Activated T-cell treated with anti-CD3 and anti-CD28 coated beads, Interleukin-2, amount 50 U/mL, for 4 hours (primary cell): ENCODE results near the gene TMEM174. TPM values are rescaled to one million over a fixed set of nuclear protein-coding genes. Genes with fewer than 3 reads are reported as not detected.

ENCODE experiments used
- ATAC-seq, 2 donors: fragments of 200-7000 bp; cut with Tn5 transposase; one replicate each; pipeline ENCODE4 v1.10.0; 2021
- DNase-seq: peaks from one replicate; pipeline ENCODE4 v3.0.0-alpha.2; 2020
- H3K27me3 Mint-ChIP-seq: one replicate; pipeline ENCODE4 v1.8.0; 2021; ENCODE audit warnings: low read depth, mixed read lengths
- H3K36me3 Mint-ChIP-seq: one replicate; pipeline ENCODE4 v1.8.0; 2022; ENCODE audit warnings: mixed read lengths; ENCODE audit not compliant: insufficient read depth
- H3K4me1 Mint-ChIP-seq: one replicate; pipeline ENCODE4 v1.8.0; 2021; ENCODE audit warnings: low read depth, mixed read lengths
- H3K4me3 Mint-ChIP-seq: one replicate; pipeline ENCODE4 v1.8.0; 2021; ENCODE audit warnings: mild to moderate bottlenecking, moderate library complexity, mixed read lengths
- H3K9me3 Mint-ChIP-seq: one replicate; pipeline ENCODE4 v1.8.0; 2021; ENCODE audit warnings: mixed read lengths
- total RNA-seq, 3 donors: library from RNA; stranded (reverse); gene quantifications; one replicate each; pipeline ENCODE4 v1.2.1, GENCODE V29; 2021

The TMEM174 gene, protein sequence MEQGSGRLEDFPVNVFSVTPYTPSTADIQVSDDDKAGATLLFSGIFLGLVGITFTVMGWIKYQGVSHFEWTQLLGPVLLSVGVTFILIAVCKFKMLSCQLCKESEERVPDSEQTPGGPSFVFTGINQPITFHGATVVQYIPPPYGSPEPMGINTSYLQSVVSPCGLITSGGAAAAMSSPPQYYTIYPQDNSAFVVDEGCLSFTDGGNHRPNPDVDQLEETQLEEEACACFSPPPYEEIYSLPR
- not detected for total RNA-seq

DNA sequence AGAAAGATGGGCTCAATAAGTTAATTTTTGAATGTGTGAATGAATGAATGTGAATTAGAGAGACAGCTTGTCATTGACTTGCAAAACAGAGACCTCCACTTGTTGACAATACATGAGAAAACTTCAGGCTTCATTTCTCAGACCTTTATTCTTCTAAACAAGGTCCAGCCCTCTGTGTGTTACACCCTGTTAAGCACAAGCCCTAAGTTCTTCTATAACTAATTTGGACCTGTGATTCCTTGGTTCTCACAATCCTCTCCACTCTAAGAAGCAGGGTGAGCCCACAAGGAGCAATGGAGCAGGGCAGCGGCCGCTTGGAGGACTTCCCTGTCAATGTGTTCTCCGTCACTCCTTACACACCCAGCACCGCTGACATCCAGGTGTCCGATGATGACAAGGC is at the start of gene TMEM174:
Gene TMEM174, plus strand, starts transcription at position 243 of the 400 bp plus-strand sequence. Its CDS starts 51 bp downstream, at position 294.
- peaks cover 75% of the 10 kb centered on the region for H3K27me3 Mint-ChIP-seq
- no peaks in the 10 kb centered on the region for H3K36me3 Mint-ChIP-seq
- ATAC-seq: no peak
- H3K9me3 Mint-ChIP-seq: no peaks in the 10 kb centered on the region
- no peaks in the 10 kb centered on the region for H3K4me1 Mint-ChIP-seq
- DNase-seq: no peak
- no peak within 1 kb of the TSS for H3K4me3 Mint-ChIP-seq

DNA sequence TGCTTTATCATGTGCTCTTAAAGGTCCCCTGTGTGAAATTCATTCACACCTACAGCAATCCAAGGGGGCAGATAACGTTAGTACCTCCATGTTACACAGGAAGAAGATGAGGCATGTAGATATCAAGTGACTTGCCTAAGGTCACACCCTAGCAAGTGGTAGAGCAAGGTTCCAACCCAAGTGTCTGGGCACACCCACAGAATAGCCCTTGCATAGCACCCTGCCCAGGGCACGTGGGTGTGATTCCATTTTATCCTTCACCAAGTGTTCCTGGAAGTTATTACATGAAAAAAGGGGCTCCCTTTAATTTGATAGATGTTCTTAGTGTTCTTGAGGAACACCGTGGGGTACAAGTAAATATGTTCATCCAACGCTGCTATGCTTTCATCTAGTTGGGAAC is 47.7 kb upstream of the TMEM174 start:
- Mint-ChIP-seq H3K27me3 (peaks cover 65% of the 10 kb centered on the region), H3K36me3 (no peaks in the 10 kb centered on the region), H3K4me3 (no peak overlapping the region), H3K9me3 (no peaks in the 10 kb centered on the region), H3K4me1 (peaks cover 17% of the 10 kb centered on the region)
- DNase-seq: no peak
- ATAC-seq: no peak

DNA sequence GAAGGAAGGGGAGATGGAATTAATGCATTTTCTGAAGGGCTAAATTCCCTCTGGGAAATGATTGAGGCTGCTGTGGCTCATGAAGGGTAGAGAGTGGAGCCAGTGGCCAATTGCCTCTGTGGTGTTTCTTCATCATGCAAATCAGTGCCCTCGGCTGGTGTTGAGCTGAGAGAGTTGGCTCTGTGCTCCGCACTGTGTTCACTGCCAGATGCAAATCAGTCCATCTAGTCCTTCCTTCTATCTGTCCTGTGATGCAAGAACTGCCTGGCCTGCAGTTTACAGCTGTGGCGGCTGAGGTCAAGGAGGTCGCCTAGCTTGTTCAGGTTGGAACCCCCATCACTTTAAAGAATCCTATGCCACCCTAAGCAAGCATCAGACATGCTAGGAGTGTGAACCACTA is 46.6 kb upstream of the TMEM174 start:
- no peak for DNase-seq
- Mint-ChIP-seq H3K4me1 (peaks cover 12% of the 10 kb centered on the region), H3K9me3 (no peaks in the 10 kb centered on the region), H3K27me3 (peaks cover 62% of the 10 kb centered on the region), H3K36me3 (no peaks in the 10 kb centered on the region), H3K4me3 (no peak overlapping the region)
- no peak for ATAC-seq

DNA sequence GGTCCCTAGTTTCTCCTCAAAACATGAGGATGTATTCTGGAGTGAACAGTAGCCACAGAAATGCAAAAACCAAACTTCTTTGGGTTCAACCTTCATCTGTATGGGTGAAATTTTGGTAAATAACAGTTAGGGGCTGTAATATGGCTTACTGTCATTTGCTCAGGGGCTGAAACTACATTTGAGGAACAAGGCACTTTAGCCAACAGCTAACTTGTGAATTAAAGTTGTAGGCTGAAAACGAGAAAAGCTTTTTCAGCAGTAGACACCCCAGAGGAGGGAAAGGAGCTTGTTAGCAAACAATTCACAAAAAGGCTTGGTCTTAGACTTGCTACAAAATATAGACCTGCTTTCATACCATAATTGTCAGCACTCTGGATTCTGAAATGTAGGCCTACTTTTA is 46.0 kb upstream of the TMEM174 start:
- Mint-ChIP-seq H3K36me3 (no peaks in the 10 kb centered on the region), H3K9me3 (no peaks in the 10 kb centered on the region), H3K27me3 (peaks cover 57% of the 10 kb centered on the region), H3K4me3 (no peak overlapping the region), H3K4me1 (peaks cover 9% of the 10 kb centered on the region)
- ATAC-seq: no peak
- DNase-seq: no peak

DNA sequence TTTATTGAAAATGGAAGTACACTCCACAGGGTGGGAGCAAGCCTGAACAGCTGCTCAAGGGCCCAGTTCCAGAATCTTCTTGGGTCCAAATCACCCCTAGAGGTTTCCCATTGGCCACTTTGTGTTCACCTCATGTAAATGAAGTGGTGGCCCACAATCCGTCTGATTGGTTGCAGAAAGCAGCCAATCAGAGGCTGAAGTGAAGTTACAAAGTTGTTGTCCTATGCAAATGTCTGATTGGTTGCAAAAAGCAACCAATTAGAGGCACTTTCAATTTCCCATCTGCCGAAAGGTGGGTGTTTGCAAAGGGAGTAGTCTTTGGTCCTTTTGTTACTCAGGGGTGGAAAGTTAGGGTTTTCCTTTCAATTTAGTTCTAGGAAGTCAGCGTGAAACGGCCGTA is 43.9 kb upstream of the TMEM174 start:
- ATAC-seq: no peak
- no peak for DNase-seq
- peaks cover 45% of the 10 kb centered on the region for H3K27me3 Mint-ChIP-seq
- H3K4me1 Mint-ChIP-seq: peaks cover 1% of the 10 kb centered on the region
- no peaks in the 10 kb centered on the region for H3K9me3 Mint-ChIP-seq
- no peaks in the 10 kb centered on the region for H3K36me3 Mint-ChIP-seq
- no peak overlapping the region for H3K4me3 Mint-ChIP-seq

DNA sequence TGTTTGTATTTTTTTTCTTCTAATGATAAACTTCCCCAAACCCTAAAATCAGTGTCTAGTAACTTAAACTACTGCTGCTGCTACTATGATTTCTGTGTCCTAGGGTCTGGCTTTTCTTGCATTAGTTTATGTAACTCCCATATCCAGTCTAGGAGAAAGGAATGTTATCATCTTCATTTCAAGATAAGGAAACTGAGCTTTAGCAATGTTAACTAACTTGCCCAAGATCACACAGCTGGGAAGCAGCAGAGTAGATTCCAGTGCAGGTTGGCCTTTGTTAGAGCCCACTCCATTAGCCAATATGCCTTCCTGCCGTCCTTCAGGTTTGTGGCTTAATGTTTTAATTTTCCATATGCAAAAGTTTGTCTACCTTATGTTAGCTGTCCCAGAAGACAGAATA is 42.2 kb upstream of the TMEM174 start:
- no peaks in the 10 kb centered on the region for H3K36me3 Mint-ChIP-seq
- H3K4me3 Mint-ChIP-seq: no peak overlapping the region
- peaks cover 50% of the 10 kb centered on the region for H3K27me3 Mint-ChIP-seq
- DNase-seq (no peak), ATAC-seq (no peak)
- no peaks in the 10 kb centered on the region for H3K4me1 Mint-ChIP-seq
- no peaks in the 10 kb centered on the region for H3K9me3 Mint-ChIP-seq

DNA sequence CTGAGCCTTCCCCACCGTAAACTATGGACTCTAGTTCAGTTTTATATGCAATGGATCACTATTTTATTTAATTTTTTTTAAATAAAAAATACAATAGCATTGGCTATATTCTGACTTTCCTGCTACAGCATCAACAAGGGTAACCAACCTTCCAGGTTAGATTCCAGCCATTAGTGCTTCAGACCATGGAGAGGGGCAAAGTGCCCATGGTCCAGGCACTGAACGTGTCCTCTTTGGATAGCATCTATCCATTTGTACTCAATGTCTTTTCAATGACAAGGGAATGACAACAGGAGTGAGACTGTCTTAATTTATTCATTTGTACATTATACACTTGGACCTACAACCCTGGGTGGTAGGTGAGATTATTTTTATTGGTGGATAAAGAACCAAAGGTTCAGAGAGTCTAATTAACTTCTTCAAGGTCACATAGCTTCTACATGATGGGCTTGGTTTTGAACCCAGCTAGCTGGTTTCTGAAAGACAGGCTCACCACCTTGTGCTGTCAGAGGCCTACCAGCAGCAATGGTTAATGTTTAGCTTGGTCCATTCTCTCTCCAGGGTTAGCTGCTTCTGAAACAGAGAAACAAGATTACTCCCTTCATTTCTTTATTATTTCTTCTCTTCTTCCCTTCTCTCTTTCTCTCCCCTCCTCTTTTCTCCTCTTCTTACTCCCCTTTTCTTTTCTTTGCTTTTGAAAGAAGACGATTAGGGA is 41.1 kb upstream of the TMEM174 start:
- ATAC-seq: no peak
- no peaks in the 10 kb centered on the region for H3K9me3 Mint-ChIP-seq
- no peak for DNase-seq
- no peaks in the 10 kb centered on the region for H3K4me1 Mint-ChIP-seq
- H3K36me3 Mint-ChIP-seq: no peaks in the 10 kb centered on the region
- no peak overlapping the region for H3K4me3 Mint-ChIP-seq
- H3K27me3 Mint-ChIP-seq: peaks cover 52% of the 10 kb centered on the region

DNA sequence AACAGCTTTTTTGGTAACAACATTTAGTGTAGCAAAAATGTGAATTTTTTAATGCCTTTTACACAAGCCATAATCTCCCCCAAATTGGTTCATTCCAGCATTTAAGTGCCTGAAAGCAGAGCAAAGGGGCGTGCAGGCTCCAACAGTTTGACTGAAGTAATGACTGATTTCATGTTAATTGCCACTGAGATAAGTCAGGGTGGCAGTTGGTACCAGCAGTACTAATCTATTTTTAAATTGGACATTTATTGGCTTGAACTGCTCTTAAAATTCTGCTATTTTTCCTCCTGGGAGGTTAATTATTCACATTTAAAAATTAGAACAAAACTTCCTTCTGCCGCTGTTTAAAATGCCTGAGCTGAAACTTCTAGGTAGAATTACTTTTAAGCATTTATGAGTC is 40.2 kb upstream of the TMEM174 start:
- H3K4me3 Mint-ChIP-seq: no peak overlapping the region
- DNase-seq (no peak), ATAC-seq (no peak)
- H3K27me3 Mint-ChIP-seq: peaks cover 59% of the 10 kb centered on the region
- H3K9me3 Mint-ChIP-seq: no peaks in the 10 kb centered on the region
- H3K36me3 Mint-ChIP-seq: no peaks in the 10 kb centered on the region
- H3K4me1 Mint-ChIP-seq: no peaks in the 10 kb centered on the region

DNA sequence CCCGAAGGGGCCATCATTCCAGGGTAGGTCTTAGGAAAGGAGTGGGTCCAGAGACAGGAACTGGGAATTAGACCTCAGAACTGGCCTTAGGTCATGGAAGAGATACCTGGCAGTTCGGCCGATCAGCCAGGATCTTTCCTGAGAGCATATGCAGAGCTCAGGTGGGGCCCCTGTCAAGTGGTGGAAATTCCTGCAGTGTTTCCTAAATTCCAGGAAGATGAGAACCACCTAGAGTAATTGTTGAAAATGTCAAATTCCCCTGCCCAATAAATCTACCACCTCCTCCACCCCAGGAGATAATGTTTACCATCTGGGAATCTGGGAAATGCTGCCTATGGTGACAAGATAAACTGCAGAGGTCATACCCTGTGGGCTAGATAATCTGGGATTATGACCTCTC is 38.0 kb upstream of the TMEM174 start:
- DNase-seq (no peak), ATAC-seq (no peak)
- Mint-ChIP-seq H3K9me3 (no peaks in the 10 kb centered on the region), H3K4me3 (no peak overlapping the region), H3K4me1 (no peaks in the 10 kb centered on the region), H3K36me3 (no peaks in the 10 kb centered on the region), H3K27me3 (peaks cover 54% of the 10 kb centered on the region)

DNA sequence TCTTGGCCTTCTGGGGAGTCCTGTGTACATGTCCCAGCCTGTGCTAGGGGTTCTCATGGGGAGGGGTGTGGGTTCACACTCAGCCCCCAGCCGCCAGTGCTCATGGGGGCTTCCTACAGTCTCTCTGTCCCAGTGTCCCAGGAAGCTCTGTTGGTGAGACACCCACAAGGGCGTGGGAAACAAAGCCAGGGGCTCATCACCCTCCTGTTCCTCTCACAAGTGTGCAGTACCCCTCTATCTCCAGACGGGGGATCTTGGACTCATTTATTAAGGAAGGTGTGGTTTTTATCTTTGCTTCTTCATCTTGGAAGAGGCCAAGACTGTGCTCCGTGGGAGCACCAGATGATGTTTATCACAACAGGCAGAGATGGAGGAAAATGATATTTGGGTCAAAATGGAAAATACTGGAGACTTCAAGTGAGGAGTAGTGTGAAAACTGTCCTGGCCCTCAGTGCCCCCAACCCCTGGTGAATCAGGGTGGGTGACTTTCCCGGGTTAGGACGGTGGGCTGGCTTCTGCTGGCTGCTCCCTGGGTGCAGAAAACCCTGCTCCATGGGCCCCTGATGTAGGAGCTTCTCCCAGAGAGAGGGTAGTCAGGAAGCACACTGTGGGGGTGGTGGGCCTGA is 37.5 kb upstream of the TMEM174 start:
- DNase-seq (no peak), ATAC-seq (peak in 1 of 2 donors; percentile 77)
- Mint-ChIP-seq H3K27me3 (peaks cover 50% of the 10 kb centered on the region), H3K4me3 (no peak overlapping the region), H3K36me3 (no peaks in the 10 kb centered on the region), H3K9me3 (no peaks in the 10 kb centered on the region), H3K4me1 (no peaks in the 10 kb centered on the region)

DNA sequence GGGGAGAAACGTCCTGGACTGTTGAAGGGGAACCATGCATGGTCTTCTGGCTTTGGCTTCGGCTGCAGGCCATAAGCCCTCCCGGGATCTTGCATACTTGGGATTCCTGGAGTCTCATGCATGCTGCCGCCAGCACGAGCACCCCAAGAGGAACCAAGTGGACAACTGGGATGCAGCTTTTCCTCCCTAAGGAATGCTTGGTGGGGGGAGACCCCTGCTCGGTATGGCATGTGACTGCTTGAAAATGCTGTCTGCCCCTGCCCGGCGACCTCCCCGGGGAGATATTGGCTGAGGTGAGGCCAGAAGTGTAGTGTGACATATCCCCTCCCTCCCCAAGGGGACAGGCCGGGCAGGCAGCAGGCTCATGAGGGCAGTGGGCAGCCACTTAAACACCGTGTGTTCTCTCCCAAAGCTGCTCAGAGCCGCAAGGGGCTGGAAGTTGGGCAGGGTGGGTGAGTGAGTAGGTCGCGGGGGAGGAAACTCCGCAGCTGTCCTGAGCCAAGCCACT is 36.9 kb upstream of the TMEM174 start:
- no peaks in the 10 kb centered on the region for H3K9me3 Mint-ChIP-seq
- H3K4me3 Mint-ChIP-seq: no peak overlapping the region
- ATAC-seq (no peak), DNase-seq (no peak)
- H3K4me1 Mint-ChIP-seq: no peaks in the 10 kb centered on the region
- no peaks in the 10 kb centered on the region for H3K36me3 Mint-ChIP-seq
- H3K27me3 Mint-ChIP-seq: peaks cover 51% of the 10 kb centered on the region

DNA sequence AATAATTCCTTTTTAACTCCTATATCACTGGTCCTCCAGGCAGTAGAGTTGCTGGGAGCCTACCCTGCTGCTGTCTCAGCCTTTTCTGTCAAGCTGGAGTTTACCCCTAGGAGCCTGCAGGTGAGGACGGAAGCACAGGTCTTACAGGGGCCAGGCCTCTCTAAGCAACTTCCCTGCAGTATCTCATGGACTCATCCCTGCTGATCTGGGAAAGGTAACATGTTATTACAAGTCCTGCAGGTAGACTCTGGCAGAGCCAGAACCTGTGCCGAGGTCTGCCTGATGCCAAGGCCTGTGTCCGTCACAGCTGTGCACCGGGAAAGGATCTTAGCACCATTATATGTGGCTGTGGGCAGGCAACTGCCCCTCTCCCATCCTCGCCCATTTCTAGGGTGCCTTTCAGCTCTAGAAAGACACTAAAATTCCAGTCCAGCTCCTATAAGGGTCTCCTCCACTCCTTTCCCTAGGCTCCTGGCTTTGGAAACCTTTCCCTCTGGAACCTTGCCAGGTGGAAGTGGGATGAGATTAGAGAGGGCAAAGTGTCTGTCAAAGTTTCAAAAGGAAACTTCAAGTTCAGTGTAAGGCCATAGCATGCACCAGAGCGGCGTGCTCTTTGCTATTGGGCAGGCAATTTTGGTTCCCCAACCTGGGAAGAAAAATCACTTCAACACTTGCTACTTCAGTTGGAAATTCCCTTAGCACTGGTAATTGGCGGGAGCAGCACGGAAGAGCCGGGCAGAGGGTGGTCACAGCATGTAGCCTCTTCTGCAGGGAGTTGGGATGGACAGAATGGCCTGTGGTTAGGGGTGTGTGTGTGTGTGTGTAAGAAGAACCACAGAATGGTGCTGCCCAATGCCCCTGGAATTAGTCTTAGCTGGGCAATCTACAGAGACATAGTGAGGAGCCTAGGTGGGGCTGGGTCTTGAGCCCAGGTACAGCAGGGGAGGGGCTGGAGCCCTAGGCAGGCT is 35.1 kb upstream of the TMEM174 start:
- Mint-ChIP-seq H3K36me3 (no peaks in the 10 kb centered on the region), H3K27me3 (peaks cover 60% of the 10 kb centered on the region), H3K9me3 (no peaks in the 10 kb centered on the region), H3K4me1 (no peaks in the 10 kb centered on the region), H3K4me3 (no peak overlapping the region)
- DNase-seq: no peak
- no peak for ATAC-seq

DNA sequence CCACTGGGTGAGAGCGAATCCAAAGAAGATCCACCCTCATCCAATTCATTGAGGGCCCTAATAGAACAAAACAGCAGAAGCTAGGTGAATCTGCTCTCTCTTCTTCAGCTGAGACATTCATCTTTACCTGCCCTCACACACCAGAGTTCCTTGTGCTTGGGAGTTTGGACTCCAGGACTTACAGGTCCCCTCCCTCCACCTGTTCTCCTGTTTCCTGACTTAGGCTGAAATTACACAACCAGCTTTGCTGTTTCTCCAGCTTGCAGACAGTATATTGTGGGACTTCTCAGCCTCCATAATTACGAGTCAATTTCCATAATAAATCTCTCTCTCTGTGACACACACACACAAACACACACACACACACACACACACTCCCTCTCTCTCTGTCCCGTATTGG is 33.5 kb upstream of the TMEM174 start:
- no peak overlapping the region for H3K4me3 Mint-ChIP-seq

DNA sequence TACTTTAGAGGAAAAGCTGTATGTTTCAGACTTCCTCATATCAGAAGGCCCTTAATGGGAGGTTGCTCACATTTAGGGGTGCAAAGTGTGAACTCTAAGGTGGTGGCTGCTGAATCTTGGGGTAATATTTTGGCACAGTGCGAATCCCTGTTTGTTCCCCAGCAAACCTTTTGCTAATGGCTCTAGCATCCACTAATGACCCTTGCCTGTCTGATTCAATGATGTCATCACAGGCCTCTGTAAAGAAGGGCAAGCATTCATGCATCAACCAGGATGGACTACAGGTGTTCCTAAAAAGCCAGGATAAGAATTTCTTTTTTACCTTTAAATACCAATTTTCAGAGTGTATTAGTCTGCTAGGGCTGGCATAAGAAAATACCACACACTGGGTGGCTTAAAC is 32.2 kb upstream of the TMEM174 start:
- ATAC-seq: no peak
- Mint-ChIP-seq H3K36me3 (no peaks in the 10 kb centered on the region), H3K27me3 (peaks cover 61% of the 10 kb centered on the region), H3K4me3 (no peak overlapping the region), H3K4me1 (no peaks in the 10 kb centered on the region), H3K9me3 (no peaks in the 10 kb centered on the region)
- no peak for DNase-seq

More for the DNA sequence above, 33.5 kb upstream of the TMEM174 start:
- H3K9me3 Mint-ChIP-seq: no peaks in the 10 kb centered on the region
- H3K27me3 Mint-ChIP-seq: peaks cover 67% of the 10 kb centered on the region
- H3K4me1 Mint-ChIP-seq: no peaks in the 10 kb centered on the region
- ATAC-seq: no peak
- no peaks in the 10 kb centered on the region for H3K36me3 Mint-ChIP-seq
- DNase-seq: no peak
